ENCODE data around the gene TFDP2.

- no peak for TF ChIP-seq MAX (CRISPR knock-in tag; IDR thresholded peaks at IDR 0.05)
- no peak for TF ChIP-seq ATF2 (CRISPR knock-in tag; IDR thresholded peaks at IDR 0.05; ENCODE audit: borderline replicate concordance, low read depth)
- TF ChIP-seq IRF2 (CRISPR knock-in tag; IDR thresholded peaks at IDR 0.05; ENCODE audit: borderline replicate concordance, low read depth): no peak
- no peak for TF ChIP-seq JUN (CRISPR knock-in tag; IDR thresholded peaks at IDR 0.05)
- no peak for TF ChIP-seq HMGXB4 (CRISPR knock-in tag; IDR thresholded peaks at IDR 0.05)
- no peak for TF ChIP-seq CTCF (IDR thresholded peaks at IDR 0.05)
- TF ChIP-seq TEAD4 (CRISPR knock-in tag; IDR thresholded peaks at IDR 0.05): no peak
- TF ChIP-seq CREM (CRISPR knock-in tag; IDR thresholded peaks at IDR 0.05): no peak
Observed at GRCh38 chr3:142124243-142124642, 25.1 kb downstream of the TFDP2 start.

Measured in WTC11 (cell line).